Stimulated activated CD8-positive, alpha-beta memory T cell treated with anti-CD3 and anti-CD28 coated beads, Interleukin-7, amount 100 ng/mL, for 4 hours (primary cell): ENCODE results near the gene TPTE2.
A peak's percentile ranks its signal among the peaks of the same experiment; 100 is the strongest.
"Not testable (repeated sequence)": the region's sequence is repeated elsewhere in the genome, so short reads cannot be mapped to it uniquely, and the experiment has no call there.

Source experiments
- DNase-seq, 2 donors: peaks; one replicate each; pipeline ENCODE4 v3.0.0-alpha.2; 2020; ENCODE audit warnings: low read depth in 2 of 2

The TPTE2 gene

DNA sequence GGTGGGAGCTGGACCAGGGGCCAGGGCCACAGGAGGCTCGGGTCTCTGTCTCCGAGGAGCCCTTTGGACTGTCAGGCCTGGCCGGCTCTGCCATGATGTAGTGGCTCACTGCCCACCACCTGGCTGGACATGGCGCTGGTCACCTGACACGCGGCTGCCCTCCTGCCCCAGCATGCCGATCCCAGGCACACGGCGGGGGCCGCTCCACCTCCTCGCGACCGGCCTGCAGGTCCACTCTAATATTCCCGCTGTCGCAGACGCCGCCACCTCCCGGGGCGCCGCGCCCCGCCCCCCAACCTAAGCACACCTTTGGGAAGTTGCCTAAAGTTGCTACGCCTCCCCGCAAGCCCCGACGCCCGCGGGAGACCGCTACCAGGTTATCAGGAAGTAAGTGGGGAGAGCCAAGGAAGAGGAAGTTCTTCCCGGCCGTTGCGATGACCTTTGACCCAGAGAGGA is at the start of gene TPTE2:
Gene TPTE2, minus strand, starts transcription at position 406 of the 456 bp plus-strand sequence. CDS start 58,298 bp downstream, outside the sequence.
- DNase-seq = not testable (repeated sequence)

DNA sequence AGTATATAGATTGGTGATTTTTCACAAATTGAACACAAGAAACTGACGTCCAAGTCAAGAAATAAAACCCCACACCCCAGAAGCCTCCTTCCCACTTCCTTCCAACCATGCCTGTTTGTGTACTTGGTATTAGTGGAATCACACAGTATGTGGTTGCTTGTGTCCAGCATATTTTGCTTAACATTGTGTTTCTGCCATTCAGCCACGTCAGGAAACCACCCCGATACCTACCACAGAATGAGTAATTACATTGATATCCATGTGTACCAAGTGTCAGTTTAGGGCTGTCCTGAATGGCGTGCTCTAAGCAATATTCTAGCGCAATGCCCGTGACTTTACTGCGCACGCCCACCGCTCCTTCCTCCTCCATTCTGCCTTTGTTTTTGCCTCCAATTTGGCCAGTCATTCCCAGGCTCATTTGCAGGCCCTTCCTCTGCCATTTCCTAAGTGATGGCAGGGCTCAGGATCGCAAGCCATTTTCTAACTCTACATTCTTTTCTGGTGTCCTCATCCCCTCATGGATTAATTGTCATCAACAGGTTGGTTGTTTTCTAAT is 46.3 kb upstream of the TPTE2 start:
- DNase-seq = no peak

DNA sequence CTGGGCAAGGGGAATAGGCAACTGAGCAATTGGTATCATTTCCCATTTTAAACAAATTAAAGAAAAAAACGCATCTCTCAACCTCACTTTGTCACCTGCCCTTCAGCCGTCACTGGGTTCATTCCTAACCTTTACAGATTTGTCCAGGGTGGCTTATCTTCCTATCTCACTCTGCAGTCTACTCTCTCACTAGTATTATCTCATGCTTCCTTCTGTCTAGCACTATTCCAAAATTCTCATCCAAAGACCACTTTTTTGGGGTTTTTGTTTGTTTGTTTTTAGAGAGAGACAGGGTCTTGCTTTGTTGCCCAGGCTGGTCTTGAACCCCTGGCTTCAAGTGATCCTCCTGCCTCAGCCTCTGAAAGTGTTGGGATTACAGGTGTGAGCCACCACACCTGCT is 45.4 kb upstream of the TPTE2 start:
- no peak for DNase-seq

DNA sequence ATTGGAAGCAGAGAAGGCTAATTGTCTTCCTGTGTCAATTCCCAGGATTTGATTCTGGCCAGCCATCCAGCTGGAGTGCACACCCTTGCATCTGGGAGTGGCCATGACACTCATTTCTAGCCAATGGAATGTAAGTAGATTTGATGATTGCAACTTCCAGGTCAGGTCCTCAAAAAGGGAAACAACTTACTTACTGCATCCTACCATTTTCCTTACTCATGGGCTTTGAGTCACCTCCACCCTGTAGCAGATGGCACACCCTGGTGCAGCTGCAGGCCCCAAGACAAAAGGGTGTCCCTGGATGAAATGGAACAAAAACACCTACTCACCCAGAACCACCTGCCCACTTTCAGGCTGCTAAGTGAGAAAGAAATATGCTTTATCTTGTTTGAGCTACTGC is 44.8 kb upstream of the TPTE2 start:
- no peak for DNase-seq

DNA sequence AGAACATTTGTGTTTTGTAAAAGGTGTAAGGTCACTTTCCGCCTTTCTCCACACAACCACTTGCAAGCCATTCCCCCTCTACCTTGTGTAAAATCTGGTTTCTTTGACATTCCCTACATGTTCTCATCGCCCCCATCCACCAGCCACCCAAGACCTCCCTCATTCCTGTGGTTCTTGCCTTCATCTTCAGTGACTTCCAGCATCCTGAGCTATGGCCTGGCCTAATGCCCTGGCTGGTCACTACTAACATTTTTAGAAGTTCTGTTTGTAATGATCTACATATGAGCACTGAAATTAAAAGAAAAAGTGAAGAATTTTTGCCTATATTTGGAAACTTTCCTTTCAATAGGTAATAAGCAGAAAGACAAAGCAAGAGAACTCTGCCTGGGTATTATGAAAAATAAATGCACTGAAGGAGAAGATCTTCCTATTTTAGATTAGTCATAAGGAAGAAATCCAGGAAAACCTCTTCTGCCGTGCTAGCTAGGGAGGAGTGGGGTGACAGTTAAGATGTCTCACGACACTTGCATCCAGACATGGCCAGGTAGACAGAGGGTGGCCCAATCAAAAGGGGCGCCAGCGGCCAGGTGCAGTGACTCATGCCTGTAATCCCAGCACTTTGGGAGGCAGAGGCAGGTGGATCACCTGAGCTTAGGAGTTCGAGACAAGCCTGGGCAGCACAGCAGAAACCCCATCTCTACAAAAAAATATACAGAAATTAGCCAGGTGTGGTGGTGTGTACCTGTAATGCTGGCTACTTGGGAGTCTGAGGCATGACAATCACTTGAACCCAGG is 44.0 kb upstream of the TPTE2 start:
- DNase-seq = no peak

DNA sequence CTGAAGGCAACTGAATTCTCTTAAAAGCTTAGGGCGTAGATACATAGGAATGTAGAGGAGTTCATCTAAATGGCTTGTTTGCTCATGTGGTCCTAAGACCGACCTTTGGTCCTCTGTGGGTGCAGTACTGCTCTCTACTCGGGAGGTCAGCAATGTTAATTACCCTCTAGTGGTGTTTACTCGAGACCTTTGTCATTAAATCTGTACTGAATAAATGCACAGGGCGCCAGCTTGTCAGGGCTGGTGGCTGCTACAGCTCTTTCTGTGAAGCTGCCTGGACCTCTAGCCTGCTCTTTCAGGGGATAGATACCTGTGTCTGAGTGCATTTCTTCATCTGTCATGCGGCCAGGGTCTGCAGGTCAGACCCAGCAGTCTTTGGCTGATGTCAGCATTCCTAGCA is 43.0 kb upstream of the TPTE2 start:
- DNase-seq = no peak

DNA sequence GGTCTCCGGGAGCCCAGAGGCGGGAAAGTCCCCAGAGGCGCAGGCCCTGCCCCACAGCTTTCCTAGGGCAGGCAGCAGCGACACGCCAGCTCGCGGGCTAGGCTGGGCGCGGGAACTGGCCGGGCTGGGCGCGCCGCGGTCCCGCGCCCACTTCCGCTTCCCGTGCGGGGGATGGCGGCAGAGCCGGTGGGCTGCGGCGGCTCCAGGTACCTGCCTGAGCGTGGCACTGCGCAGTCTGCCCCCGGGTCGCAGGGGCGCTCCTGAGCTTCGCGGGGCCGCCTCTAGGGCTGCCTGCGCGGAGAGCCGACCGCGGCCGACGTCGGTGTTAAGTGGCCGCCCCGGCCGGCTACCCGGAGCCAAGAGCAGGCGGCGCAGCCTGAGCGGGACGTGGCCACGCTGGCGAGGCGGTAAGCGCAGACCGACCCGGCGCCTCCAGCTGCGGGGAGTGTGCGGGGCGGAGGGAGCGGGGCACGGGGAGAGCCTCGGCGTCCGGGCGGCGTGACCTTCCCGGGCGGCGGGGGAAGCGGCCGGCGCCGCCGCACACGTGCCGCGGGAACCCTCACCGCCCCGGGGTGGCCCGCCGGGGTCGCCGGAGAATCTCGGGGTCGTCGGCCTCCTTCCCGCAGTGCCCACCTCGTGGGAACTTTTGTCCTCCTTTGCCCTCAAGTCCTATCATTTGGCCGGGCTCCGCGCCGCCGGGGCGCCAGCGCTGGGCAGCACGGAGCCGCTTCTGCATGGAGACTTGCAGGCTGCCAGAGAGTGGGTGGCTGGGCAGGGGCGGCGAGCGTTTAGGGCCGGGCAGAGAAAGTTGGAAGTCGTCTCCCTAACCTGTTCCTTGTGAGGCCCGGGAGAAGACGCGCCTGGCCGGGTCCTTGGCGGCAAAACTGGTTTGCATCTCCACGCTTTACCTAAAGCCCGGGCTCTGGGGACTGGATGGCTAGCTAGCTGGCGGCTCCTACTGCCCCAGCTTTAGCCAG is 40.7 kb upstream of the TPTE2 start:
- DNase-seq = peak in 1 of 2 donors; percentile 21

DNA sequence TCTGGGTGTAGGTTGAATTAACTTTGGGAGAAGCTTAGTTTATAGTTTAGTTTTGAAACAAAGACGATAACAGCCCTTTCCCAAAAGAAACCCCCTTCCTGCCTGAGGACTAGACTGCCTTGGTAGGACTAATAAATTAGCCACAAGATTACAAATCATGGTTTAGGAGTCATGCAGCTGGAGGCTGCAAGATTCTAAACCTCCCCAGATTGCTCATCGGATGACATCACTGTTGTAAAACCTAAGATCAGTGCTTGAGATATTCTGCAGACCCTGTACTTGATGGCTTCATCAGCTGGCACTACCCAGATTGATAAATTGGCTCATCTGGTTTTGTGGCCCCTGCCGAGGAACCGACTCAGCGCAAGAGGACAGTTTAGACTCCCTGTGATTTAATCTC is 36.2 kb upstream of the TPTE2 start:
- DNase-seq = no peak

DNA sequence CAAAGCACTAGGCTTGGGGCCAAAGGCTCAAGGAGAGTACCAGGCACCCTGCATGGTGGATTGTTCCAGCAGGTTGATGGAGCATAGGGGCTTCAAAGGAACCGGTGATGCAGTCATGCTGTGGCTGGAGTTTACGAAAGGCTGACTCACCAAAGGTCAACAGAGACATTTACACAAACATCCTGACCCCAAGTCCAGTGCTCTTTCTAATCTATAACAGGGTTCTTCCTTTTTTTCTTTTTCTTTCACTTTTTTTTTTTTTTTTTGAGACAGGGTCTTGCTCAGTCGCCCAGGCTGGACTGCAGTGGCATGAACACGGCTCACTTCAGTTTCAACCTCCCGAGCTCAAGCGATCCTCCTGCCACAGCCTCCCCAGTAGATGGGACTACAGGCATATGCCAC is 35.6 kb upstream of the TPTE2 start:
- no peak for DNase-seq

DNA sequence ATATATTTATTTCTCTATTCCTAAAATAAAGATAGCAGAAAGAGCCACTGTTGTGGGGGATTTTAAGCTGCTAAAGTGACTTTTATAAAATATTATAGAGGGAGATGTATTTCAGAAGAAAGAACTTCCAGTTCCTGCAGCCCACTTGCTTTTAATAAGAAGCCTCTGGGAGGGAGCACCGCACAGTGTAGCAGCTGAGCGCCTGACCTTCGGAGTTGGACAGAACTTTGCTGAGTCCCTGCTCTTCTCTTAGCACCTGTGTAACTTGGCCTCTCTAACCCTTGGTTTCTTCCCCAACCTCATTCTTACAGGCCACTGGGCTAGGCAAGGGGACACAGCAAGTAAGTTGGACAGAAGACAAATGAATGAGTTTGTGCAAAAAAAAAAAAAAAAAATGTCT is 34.8 kb upstream of the TPTE2 start:
- DNase-seq = no peak

DNA sequence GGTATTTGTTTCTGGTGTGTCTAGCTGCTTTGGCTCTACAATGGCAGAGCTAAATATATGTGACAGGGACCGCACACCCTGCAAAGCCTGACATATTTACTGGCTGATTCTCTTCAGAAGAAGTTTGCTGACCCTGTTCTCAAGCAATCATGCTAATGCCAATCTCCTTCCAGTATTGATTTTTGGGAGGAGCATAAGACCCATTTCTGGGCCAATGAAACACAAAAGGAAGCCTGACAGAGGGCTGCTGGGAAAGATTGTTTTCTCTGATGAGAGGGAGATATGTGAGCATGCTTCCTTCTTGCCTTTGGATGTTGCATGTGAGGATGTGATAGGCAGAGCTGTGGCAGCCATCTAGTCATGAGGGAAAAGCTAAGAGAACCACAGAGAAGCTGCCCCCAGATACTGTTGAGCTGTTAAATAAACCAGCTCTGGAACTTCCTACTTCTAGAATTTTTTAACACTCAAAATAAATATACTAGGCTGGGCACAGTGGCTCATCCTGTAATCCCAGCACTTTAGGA is 31.4 kb upstream of the TPTE2 start:
- DNase-seq = no peak

DNA sequence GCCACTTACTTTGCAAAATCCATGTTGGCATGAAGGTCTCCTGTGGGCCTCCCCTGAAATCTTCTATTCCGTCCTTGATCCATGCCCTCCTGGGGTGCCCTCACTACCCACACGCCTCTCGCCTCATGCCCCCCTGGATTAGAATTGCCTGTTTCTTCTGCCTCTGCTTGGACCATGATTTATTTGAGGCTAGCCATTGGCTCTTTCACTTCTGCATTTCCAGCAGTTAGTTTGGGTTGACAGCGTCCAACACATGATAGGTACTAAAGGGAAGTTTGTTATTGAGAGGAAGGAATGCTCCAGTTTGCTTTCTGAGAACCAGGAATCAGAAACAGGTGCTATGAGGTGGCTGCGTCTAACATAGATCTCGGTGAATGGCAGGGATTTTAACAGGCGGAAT is 30.5 kb upstream of the TPTE2 start:
- DNase-seq = no peak

DNA sequence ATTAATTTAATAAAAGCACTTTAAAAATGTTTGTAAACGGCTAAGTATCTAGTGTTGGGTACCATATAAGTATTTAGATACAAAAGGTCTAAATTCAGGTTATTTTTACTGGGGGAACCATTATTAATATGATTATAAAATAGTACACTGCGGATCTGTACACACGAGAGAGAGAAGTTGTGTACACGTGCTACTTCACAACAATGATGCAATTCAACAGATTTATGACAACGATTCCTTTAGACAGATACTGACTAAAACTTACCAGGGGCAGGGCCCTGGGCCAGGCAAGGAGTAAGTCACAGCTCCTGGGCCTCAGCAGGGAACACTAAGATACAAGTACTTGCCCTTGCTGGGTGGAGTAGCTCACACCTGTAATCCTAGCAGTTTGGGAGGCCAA is 29.1 kb upstream of the TPTE2 start:
- no peak for DNase-seq

DNA sequence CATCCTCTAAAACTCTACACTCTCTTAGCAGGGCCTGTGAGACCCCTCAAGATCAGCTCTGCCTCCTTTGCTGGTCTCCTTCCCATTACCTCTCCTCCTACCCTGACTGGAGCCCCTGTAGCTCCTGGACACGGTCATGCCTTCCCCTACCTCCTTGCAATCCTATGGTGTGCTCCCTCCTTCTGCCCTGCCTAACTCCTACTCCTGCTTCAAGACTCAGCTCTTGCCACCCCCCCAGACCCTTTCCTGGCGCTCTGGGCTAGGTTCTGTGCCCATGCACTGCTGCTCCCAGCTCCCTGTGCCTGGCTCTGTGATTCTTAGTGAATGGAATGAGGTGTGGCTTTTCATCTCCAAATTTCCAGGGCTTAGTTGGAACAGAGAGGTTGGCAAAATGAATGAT is 28.0 kb upstream of the TPTE2 start:
- no peak for DNase-seq

DNA sequence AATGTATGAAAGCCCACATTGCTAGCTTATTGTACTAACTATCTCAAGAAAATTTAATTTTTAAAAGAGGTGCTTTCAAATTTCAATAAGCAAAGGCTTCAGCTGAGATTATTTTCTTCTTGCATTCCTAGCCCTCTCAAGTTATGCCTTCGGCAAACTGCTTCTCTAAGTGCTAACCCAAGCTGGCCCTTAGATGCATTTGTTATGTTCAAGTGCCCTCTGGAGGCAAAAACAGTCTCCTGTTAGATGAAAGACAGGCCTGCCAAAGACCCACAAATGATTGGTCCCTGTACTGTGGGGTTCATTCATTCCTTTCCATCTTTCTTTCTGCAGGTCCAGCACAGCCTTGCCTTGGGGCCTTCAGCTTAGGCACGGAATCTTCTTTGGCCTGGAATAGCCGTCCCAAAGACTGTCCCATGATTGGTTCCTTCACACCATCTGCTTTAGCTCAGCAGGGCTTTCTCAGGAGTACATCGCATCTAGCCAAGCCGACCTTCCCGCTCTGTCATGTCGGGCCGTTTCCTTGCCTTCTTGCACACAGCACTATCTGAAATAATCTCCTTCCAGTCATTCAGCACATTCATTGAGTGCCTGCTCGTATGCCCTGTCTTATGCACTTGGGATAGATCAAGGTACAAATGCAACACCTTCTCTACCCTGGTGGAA is 26.4 kb upstream of the TPTE2 start:
- DNase-seq = no peak

DNA sequence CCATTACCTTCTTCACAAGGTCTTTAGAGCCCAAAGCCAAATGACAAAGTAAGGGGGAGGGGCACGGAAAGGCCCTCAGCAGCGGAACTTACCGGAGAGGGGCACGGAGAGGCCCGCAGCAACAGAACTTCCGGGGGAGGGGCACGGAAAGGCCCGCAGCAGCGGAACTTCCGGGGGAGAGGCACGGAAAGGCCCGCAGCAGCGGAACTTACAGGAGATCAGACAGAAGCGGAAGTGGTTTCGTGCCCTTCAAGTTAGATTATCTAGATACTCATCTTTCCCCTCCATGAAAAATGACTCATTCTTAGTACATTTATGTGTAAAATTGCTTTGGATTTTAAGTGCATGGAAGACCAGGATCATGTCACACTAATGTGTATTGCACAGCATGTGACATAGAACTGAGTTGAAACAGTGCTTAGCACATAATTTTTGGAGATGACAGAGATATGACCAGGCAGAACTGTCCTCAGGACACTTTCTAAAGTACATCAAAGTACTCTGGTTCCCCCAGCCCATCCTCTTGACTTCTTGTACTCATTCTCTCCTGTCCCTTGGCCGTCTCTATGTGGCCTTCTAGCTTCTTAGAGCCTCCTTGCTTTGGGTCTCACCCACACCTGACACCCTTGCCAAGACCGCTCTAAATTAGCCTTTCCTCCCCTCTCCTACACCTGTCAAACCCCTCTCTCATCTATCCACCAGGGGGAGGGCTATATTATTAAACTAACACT is 25.7 kb upstream of the TPTE2 start:
- peak; percentile 63 to 70 for DNase-seq

DNA sequence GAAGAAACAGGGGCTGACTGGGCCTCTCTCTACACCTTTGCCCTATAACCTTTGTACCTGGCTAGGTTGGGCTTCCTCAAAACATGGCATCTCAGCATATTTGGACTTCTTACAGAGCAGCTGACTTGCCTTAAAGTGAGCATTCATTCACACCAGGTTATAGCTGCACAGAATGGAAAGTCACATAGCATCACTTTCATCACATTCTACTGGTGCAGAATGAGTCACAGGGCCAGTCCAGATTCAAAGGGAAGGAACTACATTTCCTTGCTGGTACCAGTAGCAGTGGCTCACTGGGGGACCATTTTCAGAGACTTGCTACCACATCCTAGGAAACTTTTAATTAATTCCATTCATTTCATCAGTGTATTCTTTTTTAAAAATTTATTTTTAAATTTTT is 20.3 kb upstream of the TPTE2 start:
- DNase-seq = no peak

DNA sequence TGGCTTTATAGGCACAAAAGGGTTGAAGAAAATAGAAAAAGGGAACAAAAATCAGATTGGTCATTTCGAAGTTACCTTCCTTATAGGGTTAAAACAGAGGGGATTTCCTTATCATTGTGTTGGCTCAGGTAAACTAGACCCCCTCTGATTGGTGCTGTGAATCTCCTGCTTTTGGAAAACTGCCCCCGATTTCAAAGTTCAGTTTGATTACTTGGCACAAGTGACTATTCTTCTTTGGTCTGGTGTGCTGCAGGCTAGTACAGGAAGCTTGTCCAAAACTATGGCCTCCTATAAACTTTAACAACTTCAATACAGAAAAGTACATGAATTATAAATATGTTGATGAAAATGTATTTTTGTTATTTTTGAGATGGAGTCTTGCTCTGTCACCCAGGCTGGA is 13.9 kb upstream of the TPTE2 start:
- DNase-seq = no peak

DNA sequence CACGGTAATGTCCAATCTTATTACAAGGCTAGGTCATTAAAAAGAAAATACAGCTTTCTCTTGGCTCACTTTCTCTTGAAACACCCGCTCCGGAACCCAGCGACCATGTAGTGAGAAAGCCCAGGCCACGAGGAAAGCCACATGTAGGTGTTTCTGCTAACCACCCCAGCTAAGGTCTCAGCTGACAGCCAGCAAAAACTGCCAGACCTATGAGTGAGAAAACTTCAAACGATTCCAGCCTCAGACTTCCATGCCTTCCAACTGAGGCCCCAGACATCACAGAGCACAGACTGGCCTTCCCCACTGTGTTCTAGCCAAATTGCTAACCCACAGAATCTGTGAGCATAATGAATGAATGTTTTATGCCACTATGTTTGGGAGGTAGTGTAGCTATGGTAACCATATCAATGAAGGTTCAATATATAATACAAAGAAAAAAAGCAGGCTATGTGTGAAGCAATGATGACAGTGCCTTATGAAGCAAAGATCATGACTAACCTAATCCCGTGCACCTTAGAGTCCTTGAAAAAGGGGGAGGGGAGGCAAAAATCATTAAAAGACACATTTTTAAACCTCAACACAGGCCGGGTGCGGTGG is 11.9 kb upstream of the TPTE2 start:
- no peak for DNase-seq

DNA sequence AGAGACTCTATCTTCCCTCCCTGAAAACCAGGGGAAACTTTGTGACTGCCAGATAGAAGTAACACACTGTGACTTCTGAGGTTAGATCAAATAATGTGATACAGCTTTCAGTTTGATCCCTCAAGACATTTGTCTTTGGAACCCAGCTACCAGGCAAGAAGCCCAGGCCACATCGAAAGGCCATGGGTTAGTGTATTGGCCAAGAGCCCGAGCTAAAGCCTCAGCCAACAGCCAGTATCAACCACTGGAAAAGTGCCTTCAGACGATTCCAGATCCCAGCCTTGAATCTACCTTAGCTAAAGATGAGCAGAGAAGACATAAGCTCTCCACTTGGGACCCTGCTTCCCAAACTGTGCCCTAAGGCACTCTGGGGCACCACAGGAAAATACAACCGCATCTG is 10.9 kb upstream of the TPTE2 start:
- DNase-seq = no peak
